ENCODE results near the gene SLC25A23. TPM values are rescaled to one million over a fixed set of nuclear protein-coding genes. Genes with fewer than 3 reads are reported as not detected.
A peak's percentile ranks its signal among the peaks of the same experiment; 100 is the strongest.

SLC25A23 gene
- polyA plus RNA-seq, 2 of the 4 experiments (the other 2 are of a cell fraction): 3.3 to 18.2 TPM

- TF ChIP-seq BCL3 (IDR thresholded peaks at IDR 0.05): no peak
- TF ChIP-seq HDAC2 (IDR thresholded peaks at IDR 0.05): no peak
- TF ChIP-seq CBX8 (IDR thresholded peaks at IDR 0.05): no peak
- TF ChIP-seq NFE2L2 (conservative IDR thresholded peaks at IDR 0.05; ENCODE audit: low read length): no peak
- TF ChIP-seq E2F6 (IDR thresholded peaks at IDR 0.05; ENCODE audit: borderline replicate concordance, low read depth): no peak
Observed at GRCh38 chr19:6479836-6480398, 20.3 kb upstream of the SLC25A23 start (continued).

- FAIRE-seq (no peak), DNase-seq (ENCODE audit: low read depth in 1 of 2, low spot score in 1 of 2) (no peak), ATAC-seq (no peak)
- Histone ChIP-seq H3K4me2 (no peak overlapping the region), H3K27ac (no peak overlapping the region), H3K9me3 (no peaks in the 10 kb centered on the region), H3K4me3 (no peak overlapping the region), H3K4me1 (peaks cover 4% of the 10 kb centered on the region; the same call in 1 of the 3 replicates)
- ChIA-PET POLR2A (no interaction called here), CTCF (no interaction called here)
- WGBS (ENCODE audit: missing lambda C conversion rate): 92% methylated on average over 7 of the region's 13 CpGs
- TF ChIP-seq KDM5A (IDR thresholded peaks at IDR 0.05): no peak
- TF ChIP-seq PHF8 (IDR thresholded peaks at IDR 0.05; ENCODE audit: borderline replicate concordance, low read depth): no peak
- TF ChIP-seq ZC3H11A (IDR thresholded peaks at IDR 0.05): no peak
- no peak for TF ChIP-seq MAZ (IDR thresholded peaks at IDR 0.05; ENCODE audit: borderline replicate concordance, low read depth, low read length)
- TF ChIP-seq E2F6 (IDR thresholded peaks at IDR 0.05; ENCODE audit: borderline replicate concordance, low read depth): no peak
- no peak for TF ChIP-seq RFX5 (IDR thresholded peaks at IDR 0.05)
- TF ChIP-seq NR3C1 (IDR thresholded peaks at IDR 0.05): no peak
- TF ChIP-seq CTCF (IDR thresholded peaks at IDR 0.05): no peak
- no peak for TF ChIP-seq EHMT2 (IDR thresholded peaks at IDR 0.05; ENCODE audit: low read depth)
Observed at GRCh38 chr19:6478815-6479214, 19.2 kb upstream of the SLC25A23 start.

- DNase-seq (ENCODE audit: low read depth in 1 of 2, low spot score in 1 of 2) (no peak), FAIRE-seq (no peak), ATAC-seq (peak in 1 of 2 experiments; percentile 31; a peak in 1 of 6 replicates)
- Histone ChIP-seq H3K4me3 (peak overlapping the region; percentile 44), H3K4me1 (peaks cover 4% of the 10 kb centered on the region; the same call in 1 of the 3 replicates), H3K27ac (peak overlapping the region; percentile 8 to 77; a peak in 3 of 6 replicates), H3K4me2 (peak overlapping the region; percentile 90), H3K9me3 (no peaks in the 10 kb centered on the region)
- ChIA-PET CTCF (interaction anchor here (1.0 kb wide), 1 partner anchor 105 kb away, joined by 5 read pairs; no protein-coding TSS in a partner anchor), POLR2A (interaction anchor here (0.9 to 1.4 kb wide), 2 partner anchors 54 to 83 kb away, joined by 3 to 5 read pairs; partner anchors contain the start of gene TNFSF9)
- WGBS (ENCODE audit: missing lambda C conversion rate): no CpG with 5 or more reads among the region's 29 CpGs
- TF ChIP-seq HMGXB4 (CRISPR knock-in tag; IDR thresholded peaks at IDR 0.05; ENCODE audit: borderline replicate concordance) (no peak), MAFK (IDR thresholded peaks at IDR 0.05; ENCODE audit: partially characterized antibody) (no peak), ATOH8 (CRISPR knock-in tag; IDR thresholded peaks at IDR 0.05; ENCODE audit: low read depth) (no peak), MAX (IDR thresholded peaks at IDR 0.05) (no peak), HOXB13 (CRISPR knock-in tag; IDR thresholded peaks at IDR 0.05; ENCODE audit: low read depth) (no peak), FOSB (CRISPR knock-in tag; IDR thresholded peaks at IDR 0.05) (no peak), HEYL (CRISPR knock-in tag; IDR thresholded peaks at IDR 0.05) (no peak), ZC3H11A (IDR thresholded peaks at IDR 0.05) (no peak), ZFP36 (IDR thresholded peaks at IDR 0.05; ENCODE audit: borderline replicate concordance, partially characterized antibody) (no peak), RAD21 (conservative IDR thresholded peaks at IDR 0.05 in 1 of 2, IDR thresholded peaks at IDR 0.05 in 1 of 2) (no peak), HES2 (IDR thresholded peaks at IDR 0.05) (no peak), PHF8 (IDR thresholded peaks at IDR 0.05; ENCODE audit: borderline replicate concordance, low read depth) (no peak), ZNF302 (CRISPR knock-in tag; IDR thresholded peaks at IDR 0.05) (no peak), HDAC2 (IDR thresholded peaks at IDR 0.05) (no peak), RFX5 (IDR thresholded peaks at IDR 0.05) (no peak), CHD2 (IDR thresholded peaks at IDR 0.05; ENCODE audit: low read length, partially characterized antibody) (no peak)
Observed at GRCh38 chr19:6476896-6477431, 17.4 kb upstream of the SLC25A23 start.
